IPS-NIHi7 (cell line): ENCODE measurements around the gene OR1N2.
"Not testable (repeated sequence)": the region's sequence is repeated elsewhere in the genome, so short reads cannot be mapped to it uniquely, and the experiment has no call there.

Experiments
- DNase-seq: peaks from one replicate; pipeline ENCODE4 v3.0.0; 2012; ENCODE audit warnings: mixed read lengths; ENCODE audit errors: extremely low spot score

Gene OR1N2

GRCh38 chr9:122552812-122553211 is at the start of gene OR1N2:
Gene OR1N2, plus strand, starts transcription at chr9:122553112. Its CDS starts 100 bp downstream, at chr9:122553212.
- no peak for DNase-seq

- no peak for DNase-seq
These were observed 45.9 kb upstream of the OR1N2 start for GRCh38 chr9:122506964-122507363.

GRCh38 chr9:122510502-122510901 is 42.4 kb upstream of the OR1N2 start, which contains the start of gene OR1J2:
Gene OR1J2, plus strand, starts transcription at chr9:122510802. Its CDS starts 0 bp downstream, at chr9:122510802.
- DNase-seq = no peak

- DNase-seq = no peak
These were observed 34.7 kb upstream of the OR1N2 start for GRCh38 chr9:122518226-122518625.

- DNase-seq = no peak
These were observed 34.1 kb upstream of the OR1N2 start, which contains the start of gene OR1J4 for GRCh38 chr9:122518841-122519240. Gene OR1J4, plus strand, starts transcription at chr9:122519141. Its CDS starts 0 bp downstream, at chr9:122519141.

- DNase-seq = no peak
These were observed 33.5 kb upstream of the OR1N2 start for GRCh38 chr9:122519376-122519775.

- no peak for DNase-seq
These were observed 26.3 kb upstream of the OR1N2 start for GRCh38 chr9:122526602-122527001.

- no peak for DNase-seq
These were observed 25.7 kb upstream of the OR1N2 start, which contains the start of gene OR1N1 for GRCh38 chr9:122527193-122527592. Gene OR1N1, minus strand, starts transcription at chr9:122527293. Its CDS starts 0 bp downstream, at chr9:122527293.

GRCh38 chr9:122531157-122531556 is 21.8 kb upstream of the OR1N2 start:
- not testable (repeated sequence) for DNase-seq

- no peak for DNase-seq
These were observed 16.8 kb upstream of the OR1N2 start for GRCh38 chr9:122536134-122536533.

- not testable (repeated sequence) for DNase-seq
These were observed 15.8 kb upstream of the OR1N2 start for GRCh38 chr9:122537066-122537465.

GRCh38 chr9:122538757-122539156 is 14.2 kb upstream of the OR1N2 start:
- DNase-seq = no peak

- DNase-seq = no peak
These were observed 6.7 kb upstream of the OR1N2 start for GRCh38 chr9:122546196-122546595.

- DNase-seq = no peak
These were observed 1.5 kb upstream of the OR1N2 start for GRCh38 chr9:122551371-122551770.

GRCh38 chr9:122561446-122561845 is 8.5 kb downstream of the OR1N2 start:
- no peak for DNase-seq

- no peak for DNase-seq
These were observed 9.3 kb downstream of the OR1N2 start for GRCh38 chr9:122562134-122562760.

GRCh38 chr9:122567901-122568300 is 15.0 kb downstream of the OR1N2 start:
- DNase-seq = no peak

- no peak for DNase-seq
These were observed 19.5 kb downstream of the OR1N2 start for GRCh38 chr9:122572456-122572855.

GRCh38 chr9:122579874-122580273 is 27.0 kb downstream of the OR1N2 start:
- DNase-seq = no peak

GRCh38 chr9:122580360-122580759 is 27.4 kb downstream of the OR1N2 start:
- DNase-seq = no peak

GRCh38 chr9:122583284-122583683 is 30.4 kb downstream of the OR1N2 start, which contains the start of gene OR1L8:
Gene OR1L8, minus strand, starts transcription at chr9:122583384. Its CDS starts 14,907 bp downstream, at chr9:122568477.
- not testable (repeated sequence) for DNase-seq
